ENCODE data around the gene TPST2. TPM values are rescaled to one million over a fixed set of nuclear protein-coding genes. Genes with fewer than 3 reads are reported as not detected.

The TPST2 gene
- total RNA-seq, 1 donor from 2014 or later: 58.7 TPM

- no peak for DNase-seq (ENCODE audit: low spot score)
Measured at GRCh38 chr22:26479043-26479791, 110.7 kb downstream of the TPST2 start.

- DNase-seq (ENCODE audit: low spot score): no peak
Measured at GRCh38 chr22:26477341-26477731, 112.6 kb downstream of the TPST2 start.

DNA sequence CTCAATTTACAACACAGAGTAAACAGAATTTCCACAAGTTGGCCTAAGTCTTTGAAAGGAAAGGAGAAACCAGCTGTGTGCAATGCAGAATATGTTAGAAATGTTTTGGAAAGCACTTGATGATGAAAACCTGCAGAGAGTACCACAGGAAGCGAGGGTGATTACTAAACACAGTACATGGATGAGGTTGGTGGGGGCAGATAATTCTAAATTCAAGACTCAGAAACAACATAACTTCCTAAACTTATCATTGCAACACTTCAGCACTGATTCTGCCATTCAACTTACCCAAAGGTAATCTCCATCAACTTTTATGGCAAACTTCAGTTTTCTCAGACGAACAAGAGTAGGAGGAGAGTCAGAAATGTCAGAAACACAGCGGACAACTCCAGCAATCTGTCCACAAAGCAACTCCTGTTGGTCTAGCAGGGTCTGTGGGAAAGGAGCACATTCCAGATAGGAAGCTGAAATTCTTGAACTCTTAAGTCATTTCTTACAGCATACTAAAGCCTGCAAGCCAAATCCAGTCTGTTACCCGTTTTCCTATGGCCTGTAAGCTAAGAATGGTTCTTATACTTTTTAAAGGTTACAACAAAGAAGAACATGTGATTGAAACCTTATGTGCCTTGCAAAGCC lies 113.1 kb downstream of the TPST2 start:
- DNase-seq (ENCODE audit: low spot score): no peak

DNA sequence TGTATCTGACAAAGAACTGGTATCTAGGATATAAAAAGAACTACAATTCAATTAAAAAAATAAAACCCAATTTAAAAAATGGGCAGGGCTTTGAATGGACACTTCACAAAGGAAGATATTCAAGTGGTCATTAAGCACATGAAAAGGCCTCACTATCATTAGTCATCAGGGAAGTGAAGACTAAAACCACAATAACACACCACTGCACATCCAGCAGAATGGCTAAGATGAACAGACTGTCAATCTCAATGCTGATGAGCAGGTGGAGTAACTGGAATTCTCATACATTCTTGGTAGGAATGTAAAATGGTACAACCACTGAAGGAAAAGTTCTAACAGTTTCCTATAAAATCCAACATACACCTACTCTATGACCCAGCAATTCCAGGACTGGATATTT lies 115.2 kb downstream of the TPST2 start:
- DNase-seq (ENCODE audit: low spot score): no peak

Small RNAs within 50 kb of the gene (microRNA-seq; reads per million reads assigned to microRNA genes)
- gene MIR548J (ENCODE audit: borderline number of aligned reads): 4.4 reads per million

Other genes with a start within 250 kb of the TPST2 start
- 0.71 TPM for gene ASPHD2, start 160.9 kb downstream of the TPST2 start, total RNA-seq
- gene HPS4, start 106.3 kb downstream of the TPST2 start, total RNA-seq: 26.4 TPM
- gene SRRD, start 106.3 kb downstream of the TPST2 start, total RNA-seq: 16.3 TPM
- gene TFIP11, start 77.7 kb downstream of the TPST2 start, total RNA-seq: 30.5 TPM
- gene CRYBB1, start 27.9 kb upstream of the TPST2 start, total RNA-seq: 2.8 TPM
- gene CRYBA4, start 31.8 kb upstream of the TPST2 start, total RNA-seq: not detected
- 2.5 TPM for gene MIAT, start 67.5 kb upstream of the TPST2 start, total RNA-seq